OCI-LY3 (cell line): ENCODE measurements around the gene IGFBP3.

Experiments
- EZH2phosphoT487 ChIP-seq: fragments of 200-600 bp; shearing (Covaris generic); IDR thresholded peaks from 2 replicates; pipeline ENCODE4 v1.6.1; 2018; ENCODE audit warnings: antibody characterized with exemption, mixed run types, low read depth
- TF ChIP-seq, protein P1 (sequence below): fragments of 200-600, 300-600 bp; sonication (generic); IDR thresholded peaks from 2 replicates; pipeline ENCODE4 v1.5.1; 2014; ENCODE audit warnings: antibody characterized with exemption, low read length, low read depth

DNA sequence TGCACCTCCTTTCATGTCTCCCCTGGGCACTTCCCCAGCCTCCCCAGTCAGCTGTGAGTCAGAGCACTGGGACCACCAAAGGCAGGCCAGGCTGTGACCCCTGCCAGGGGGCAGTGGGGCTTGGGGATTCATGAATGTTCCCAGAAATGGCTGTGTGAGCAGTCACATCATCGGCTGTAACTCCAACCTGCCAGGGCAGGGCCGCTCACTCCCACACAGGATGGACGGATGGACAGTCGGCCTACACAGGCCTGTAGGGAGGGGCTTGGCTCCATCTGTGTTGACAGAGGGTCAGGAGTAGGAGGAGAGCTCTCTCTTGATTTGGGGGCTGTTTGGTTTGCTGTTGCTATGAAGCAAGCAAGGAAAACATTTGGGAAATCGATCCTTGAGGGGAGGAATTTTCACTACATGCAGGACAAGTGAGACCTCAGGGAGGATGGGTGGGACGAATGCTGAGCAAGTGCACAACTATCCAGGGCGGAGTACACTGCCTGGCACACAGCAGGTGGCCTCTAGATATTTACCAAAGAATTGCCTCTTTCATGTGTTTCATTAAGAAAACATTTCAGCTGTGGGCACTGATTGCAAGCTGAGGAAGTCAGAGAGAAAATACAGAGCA, 35.7 kb downstream of the IGFBP3 start:
- TF ChIP-seq, protein P1, sequence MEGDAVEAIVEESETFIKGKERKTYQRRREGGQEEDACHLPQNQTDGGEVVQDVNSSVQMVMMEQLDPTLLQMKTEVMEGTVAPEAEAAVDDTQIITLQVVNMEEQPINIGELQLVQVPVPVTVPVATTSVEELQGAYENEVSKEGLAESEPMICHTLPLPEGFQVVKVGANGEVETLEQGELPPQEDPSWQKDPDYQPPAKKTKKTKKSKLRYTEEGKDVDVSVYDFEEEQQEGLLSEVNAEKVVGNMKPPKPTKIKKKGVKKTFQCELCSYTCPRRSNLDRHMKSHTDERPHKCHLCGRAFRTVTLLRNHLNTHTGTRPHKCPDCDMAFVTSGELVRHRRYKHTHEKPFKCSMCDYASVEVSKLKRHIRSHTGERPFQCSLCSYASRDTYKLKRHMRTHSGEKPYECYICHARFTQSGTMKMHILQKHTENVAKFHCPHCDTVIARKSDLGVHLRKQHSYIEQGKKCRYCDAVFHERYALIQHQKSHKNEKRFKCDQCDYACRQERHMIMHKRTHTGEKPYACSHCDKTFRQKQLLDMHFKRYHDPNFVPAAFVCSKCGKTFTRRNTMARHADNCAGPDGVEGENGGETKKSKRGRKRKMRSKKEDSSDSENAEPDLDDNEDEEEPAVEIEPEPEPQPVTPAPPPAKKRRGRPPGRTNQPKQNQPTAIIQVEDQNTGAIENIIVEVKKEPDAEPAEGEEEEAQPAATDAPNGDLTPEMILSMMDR: no peak
- no peak for TF ChIP-seq EZH2phosphoT487
